GM23338 (cell line): ENCODE data around the gene OAT.

ENCODE experiments used
- CREB1 ChIP-seq: fragments of 250-450 bp; sonication (Bioruptor Pico); IDR thresholded peaks from 2 replicates; pipeline ENCODE4 v1.5.0; 2020; ENCODE audit warnings: low read depth, mild to moderate bottlenecking, moderate library complexity
- EZH2 ChIP-seq: fragments of 200-600 bp; sonication (generic); IDR thresholded peaks from one replicate; pipeline ENCODE4 v1.8.0; 2017; ENCODE audit warnings: antibody characterized with exemption, mild to moderate bottlenecking, low read depth; ENCODE audit not compliant: unreplicated experiment

GRCh38 chr10:124464028-124464965 lies 45.6 kb upstream of the OAT start:
- TF ChIP-seq EZH2: no peak
- TF ChIP-seq CREB1 (CRISPR knock-in tag): no peak
